GM18511 (cell line): Measurements from ENCODE around the gene SLC27A1.
"Not testable (repeated sequence)": the region's sequence is repeated elsewhere in the genome, so short reads cannot be mapped to it uniquely, and the experiment has no call there.

ENCODE experiments used
- ATAC-seq: cut with Tn5 transposase; IDR thresholded peaks from one replicate; pipeline ENCODE4 v1.9.1; 2021; ENCODE audit warnings: mild to moderate bottlenecking, moderate library complexity; ENCODE audit not compliant: unreplicated experiment

Gene SLC27A1

GRCh38 chr19:17486545-17487240 is 16.4 kb downstream of the SLC27A1 start:
- no peak for ATAC-seq

- no peak for ATAC-seq
These were observed 17.2 kb downstream of the SLC27A1 start for GRCh38 chr19:17487284-17488121.

- no peak for ATAC-seq
These were observed 18.5 kb downstream of the SLC27A1 start for GRCh38 chr19:17488593-17489391.

- ATAC-seq, result no peak
These were observed 19.2 kb downstream of the SLC27A1 start for GRCh38 chr19:17489392-17490030.

GRCh38 chr19:17490411-17490810 is 20.1 kb downstream of the SLC27A1 start:
- ATAC-seq, result no peak

- no peak for ATAC-seq
These were observed 21.0 kb downstream of the SLC27A1 start for GRCh38 chr19:17491287-17491686.

GRCh38 chr19:17495639-17496296 is 25.4 kb downstream of the SLC27A1 start:
- no peak for ATAC-seq

- peak; percentile 70 for ATAC-seq
These were observed 26.1 kb downstream of the SLC27A1 start for GRCh38 chr19:17496337-17496997.

- no peak for ATAC-seq
These were observed 26.9 kb downstream of the SLC27A1 start for GRCh38 chr19:17497149-17497798.

- ATAC-seq, result not testable (repeated sequence)
These were observed 28.7 kb downstream of the SLC27A1 start for GRCh38 chr19:17499025-17499424.

- ATAC-seq, result no peak
These were observed 29.5 kb downstream of the SLC27A1 start for GRCh38 chr19:17499648-17500446.

- ATAC-seq, result no peak
These were observed 30.3 kb downstream of the SLC27A1 start for GRCh38 chr19:17500447-17501198.

GRCh38 chr19:17503240-17503639 is 32.9 kb downstream of the SLC27A1 start:
- no peak for ATAC-seq

- ATAC-seq, result no peak
These were observed 33.7 kb downstream of the SLC27A1 start for GRCh38 chr19:17504030-17504429.

GRCh38 chr19:17504456-17504855 is 34.1 kb downstream of the SLC27A1 start:
- ATAC-seq, result no peak

GRCh38 chr19:17505223-17505622 is 34.9 kb downstream of the SLC27A1 start:
- ATAC-seq, result no peak

- no peak for ATAC-seq
These were observed 36.4 kb downstream of the SLC27A1 start for GRCh38 chr19:17506745-17507144.

- not testable (repeated sequence) for ATAC-seq
These were observed 38.2 kb downstream of the SLC27A1 start for GRCh38 chr19:17508558-17508933.
